NB4 (cell line): ENCODE measurements around the gene LARP4B.

Experiments
- POLR2A ChIP-seq: IDR thresholded peaks from 2 replicates; pipeline ENCODE4 v1.6.1; 2011; ENCODE audit warnings: mild to moderate bottlenecking; ENCODE audit not compliant: insufficient read length; ENCODE audit errors: extremely low read depth
- TF ChIP-seq, protein P1 (sequence below): IDR thresholded peaks from one replicate; pipeline ENCODE4 v1.5.1; 2012; ENCODE audit warnings: low read depth, low read length

DNA sequence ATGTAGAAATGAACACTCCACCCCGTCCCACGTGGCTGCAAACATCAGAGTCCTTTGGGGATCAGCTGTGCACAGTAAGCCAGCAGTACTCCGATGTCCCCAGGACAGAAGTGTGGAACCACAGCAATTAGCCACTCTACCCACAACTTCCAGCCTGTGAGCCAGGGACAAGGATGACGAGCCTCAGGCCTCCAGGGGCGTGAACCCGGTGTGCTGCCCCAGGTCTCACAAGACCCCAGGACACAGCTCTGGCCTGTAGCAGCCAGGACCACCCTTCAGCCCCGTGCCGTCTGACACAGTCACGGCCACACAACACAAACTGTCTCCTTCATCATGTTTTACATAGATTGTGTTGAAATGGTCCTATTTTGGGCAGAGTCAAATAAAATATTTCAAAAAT lies 129.0 kb downstream of the LARP4B start:
- TF ChIP-seq POLR2A = no peak
- TF ChIP-seq, protein P1, sequence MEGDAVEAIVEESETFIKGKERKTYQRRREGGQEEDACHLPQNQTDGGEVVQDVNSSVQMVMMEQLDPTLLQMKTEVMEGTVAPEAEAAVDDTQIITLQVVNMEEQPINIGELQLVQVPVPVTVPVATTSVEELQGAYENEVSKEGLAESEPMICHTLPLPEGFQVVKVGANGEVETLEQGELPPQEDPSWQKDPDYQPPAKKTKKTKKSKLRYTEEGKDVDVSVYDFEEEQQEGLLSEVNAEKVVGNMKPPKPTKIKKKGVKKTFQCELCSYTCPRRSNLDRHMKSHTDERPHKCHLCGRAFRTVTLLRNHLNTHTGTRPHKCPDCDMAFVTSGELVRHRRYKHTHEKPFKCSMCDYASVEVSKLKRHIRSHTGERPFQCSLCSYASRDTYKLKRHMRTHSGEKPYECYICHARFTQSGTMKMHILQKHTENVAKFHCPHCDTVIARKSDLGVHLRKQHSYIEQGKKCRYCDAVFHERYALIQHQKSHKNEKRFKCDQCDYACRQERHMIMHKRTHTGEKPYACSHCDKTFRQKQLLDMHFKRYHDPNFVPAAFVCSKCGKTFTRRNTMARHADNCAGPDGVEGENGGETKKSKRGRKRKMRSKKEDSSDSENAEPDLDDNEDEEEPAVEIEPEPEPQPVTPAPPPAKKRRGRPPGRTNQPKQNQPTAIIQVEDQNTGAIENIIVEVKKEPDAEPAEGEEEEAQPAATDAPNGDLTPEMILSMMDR = no peak
